ENCODE data around the gene LYPD6B.

- TF ChIP-seq CTCF (IDR thresholded peaks at IDR 0.05; ENCODE audit: poor library complexity) (no peak), EZH2 (IDR thresholded peaks at IDR 0.05; ENCODE audit: borderline replicate concordance) (no peak)
Measured at GRCh38 chr2:149175956-149176355, 137.5 kb downstream of the LYPD6B start.

Measured in hepatocyte (in vitro differentiated cells).